Liver (tissue), 9 donors: ENCODE data around the gene ADAMTS16. TPM values are rescaled to one million over a fixed set of nuclear protein-coding genes. Genes with fewer than 3 reads are reported as not detected.

Experiments used
- DNase-seq: peaks from one replicate; pipeline ENCODE4 v3.0.0-alpha.2; 2017; ENCODE audit warnings: low spot score
- H3K27ac ChIP-seq, 2 donors: one replicate each; pipeline ENCODE4 v1.7.0; 2013; ENCODE audit warnings: inconsistent platforms in 2 of 2, low read length in 2 of 2, control low read depth in 1 of 2, low read depth in 1 of 2, mild to moderate bottlenecking in 1 of 2
- H3K27me3 ChIP-seq, 4 donors: one replicate each; pipeline versions ENCODE4 v1.6.1 to v1.7.0; 2013; ENCODE audit warnings: low read length in 3 of 4, inconsistent platforms in 1 of 4, mild to moderate bottlenecking in 1 of 4, moderate library complexity in 1 of 4; ENCODE audit not compliant: control insufficient read depth in 4 of 4, insufficient read depth in 4 of 4
- H3K36me3 ChIP-seq, 4 donors: one replicate each; pipeline versions ENCODE4 v1.6.1 to v1.7.0; 2013; ENCODE audit warnings: low read length in 3 of 4, mild to moderate bottlenecking in 3 of 4, low read depth in 1 of 4, moderate library complexity in 1 of 4; ENCODE audit not compliant: control insufficient read depth in 4 of 4, insufficient read depth in 3 of 4
- H3K4me1 ChIP-seq, 4 donors: one replicate each; pipeline versions ENCODE4 v1.6.1 to v1.7.0; 2013; ENCODE audit warnings: low read length in 3 of 4, mild to moderate bottlenecking in 3 of 4, moderate library complexity in 1 of 4; ENCODE audit not compliant: control insufficient read depth in 4 of 4, insufficient read depth in 4 of 4
- H3K4me3 ChIP-seq, 3 donors: one replicate each; pipeline versions ENCODE4 v1.6.1 to v1.7.0; 2013; ENCODE audit warnings: low read length in 3 of 3, control low read depth in 1 of 3, low read depth in 1 of 3, mild to moderate bottlenecking in 1 of 3
- H3K9ac ChIP-seq, 2 donors: one replicate each; pipeline ENCODE4 v1.7.0; 2013; ENCODE audit warnings: low read length in 2 of 2, mild to moderate bottlenecking in 2 of 2, moderate library complexity in 2 of 2, control low read depth in 1 of 2, low read depth in 1 of 2
- H3K9me3 ChIP-seq, 4 donors: one replicate each; pipeline versions ENCODE4 v1.6.1 to v1.7.0; 2013; ENCODE audit warnings: low read length in 3 of 4; ENCODE audit not compliant: control insufficient read depth in 4 of 4
- ATF3 ChIP-seq: IDR thresholded peaks from 2 replicates; pipeline ENCODE4 v1.6.1; 2016; ENCODE audit warnings: antibody characterized with exemption
- CTCF ChIP-seq: fragments of 150-350 bp; IDR thresholded peaks from 2 replicates; pipeline ENCODE4 v1.5.1; 2017; ENCODE audit warnings: improper control_type of control experiment, low read depth, low read length; ENCODE audit not compliant: missing input control
- EGR1 ChIP-seq, 2 donors: IDR thresholded peaks; 2 replicates each; pipeline ENCODE4 v1.6.1; 2016 to 2018; ENCODE audit warnings: antibody characterized with exemption in 2 of 2, low read depth in 2 of 2
- FOXA1 ChIP-seq: IDR thresholded peaks from 2 replicates; pipeline ENCODE4 v1.6.1; 2016; ENCODE audit warnings: antibody characterized with exemption
- FOXA2 ChIP-seq: IDR thresholded peaks from 2 replicates; pipeline ENCODE4 v1.6.1; 2016; ENCODE audit warnings: antibody characterized with exemption
- GABPA ChIP-seq, 2 donors: IDR thresholded peaks in 1 of 2; conservative IDR thresholded peaks in 1 of 2; 2 replicates each; pipeline ENCODE4 v1.6.1; 2016; ENCODE audit warnings: antibody characterized with exemption in 2 of 2, mild to moderate bottlenecking in 1 of 2, moderate library complexity in 1 of 2
- HNF4A ChIP-seq, 2 donors: conservative IDR thresholded peaks; 2 replicates each; pipeline ENCODE4 v1.6.1; 2016; ENCODE audit warnings: antibody characterized with exemption in 2 of 2, mild to moderate bottlenecking in 2 of 2
- HNF4G ChIP-seq: IDR thresholded peaks from 2 replicates; pipeline ENCODE4 v1.6.1; 2016; ENCODE audit warnings: antibody characterized with exemption
- JUND ChIP-seq, 2 donors: IDR thresholded peaks; 2 replicates each; pipeline ENCODE4 v1.6.1; 2016; ENCODE audit warnings: antibody characterized with exemption in 2 of 2
- MAX ChIP-seq: IDR thresholded peaks from 2 replicates; pipeline ENCODE4 v1.6.1; 2016; ENCODE audit warnings: antibody characterized with exemption
- NR2F2 ChIP-seq: IDR thresholded peaks from 2 replicates; pipeline ENCODE4 v1.6.1; 2016; ENCODE audit warnings: antibody characterized with exemption
- RAD21 ChIP-seq, 2 donors: IDR thresholded peaks; 2 replicates each; pipeline ENCODE4 v1.6.1; 2016; ENCODE audit warnings: antibody characterized with exemption in 2 of 2, mild to moderate bottlenecking in 2 of 2
- REST ChIP-seq: IDR thresholded peaks from 2 replicates; pipeline ENCODE4 v1.6.1; 2016; ENCODE audit warnings: antibody characterized with exemption, mild to moderate bottlenecking
- RXRA ChIP-seq, 2 donors: IDR thresholded peaks; 2 replicates each; pipeline ENCODE4 v1.6.1; 2017 to 2018; ENCODE audit warnings: antibody characterized with exemption in 2 of 2, mild to moderate bottlenecking in 1 of 2
- SP1 ChIP-seq: IDR thresholded peaks from 2 replicates; pipeline ENCODE4 v1.6.1; 2018; ENCODE audit warnings: antibody characterized with exemption, mild to moderate bottlenecking
- TAF1 ChIP-seq: conservative IDR thresholded peaks from 2 replicates; pipeline ENCODE4 v1.6.1; 2016; ENCODE audit warnings: antibody characterized with exemption, mild to moderate bottlenecking
- YY1 ChIP-seq: IDR thresholded peaks from 2 replicates; pipeline ENCODE4 v1.6.1; 2016; ENCODE audit warnings: antibody characterized with exemption, mild to moderate bottlenecking
- ZBTB33 ChIP-seq: IDR thresholded peaks from 2 replicates; pipeline ENCODE4 v1.6.1; 2016; ENCODE audit warnings: antibody characterized with exemption
- WGBS: extraction: QIAGEN DNeasy Blood & Tissue Kit; methylation state at CpG from one replicate; pipeline ENCODE4 v1.1.7; 2013; 5-methylcytosine and 5-hydroxymethylcytosine counted together
- polyA plus RNA-seq, 2 donors: library from polyadenylated mRNA; stranded (reverse) in 1 of 2; unstranded in 1 of 2; fragments of 200-250 nt in 1 of 2; fragments of >200 nt in 1 of 2; fragmentation: Nextera tagmentation in 1 of 2; extraction: Ambion mirVana in 1 of 2; gene quantifications; one replicate each; pipeline versions ENCODE4 v1.2.1 to v1.2.3, GENCODE V29; 2013 to 2015
- total RNA-seq, 2 donors: library from RNA; depleted of rRNA; stranded (reverse); fragments of >200 nt; gene quantifications; one replicate each; pipeline ENCODE4 v1.2.3, GENCODE V29; 2014
- donor health status: healthy.
- donor health status: healthy.
- donor health status: healthy.
- donor health status: healthy.
- donor health status: healthy.

Gene ADAMTS16
- total and polyA plus RNA-seq, 4 donors, result under 0.01 to 0.84 TPM; not detected in 2

- no peak overlapping the region for H3K27ac ChIP-seq
- H3K9ac ChIP-seq, result no peak overlapping the region
- H3K27me3 ChIP-seq, result no peaks in the 10 kb centered on the region
- H3K4me1 ChIP-seq, result no peaks in the 10 kb centered on the region
- DNase-seq, result no peak
- no peaks in the 10 kb centered on the region for H3K36me3 ChIP-seq
- WGBS, result 78% methylated on average over 4 of the region's 4 CpGs
- H3K9me3 ChIP-seq, result peaks cover 0 to 5% (median 1%) of the 10 kb centered on the region in 4 donors
- no peak overlapping the region for H3K4me3 ChIP-seq
- no peak for TF ChIP-seq HNF4A (conservative IDR thresholded peaks at IDR 0.05)
- TF ChIP-seq CTCF, result no peak
- TF ChIP-seq ATF3, result no peak
- TF ChIP-seq ZBTB33, result no peak
- TF ChIP-seq MAX, result no peak
- no peak for TF ChIP-seq HNF4G
- no peak for TF ChIP-seq FOXA1
- no peak for TF ChIP-seq RAD21 (IDR thresholded peaks at IDR 0.05)
- no peak for TF ChIP-seq JUND (IDR thresholded peaks at IDR 0.05)
- no peak for TF ChIP-seq RXRA (IDR thresholded peaks at IDR 0.05)
- no peak for TF ChIP-seq NR2F2
- TF ChIP-seq EGR1 (IDR thresholded peaks at IDR 0.05; ENCODE audit: low read depth in 2 of 2), result no peak
- no peak for TF ChIP-seq REST
- TF ChIP-seq YY1, result no peak
- no peak for TF ChIP-seq TAF1
- TF ChIP-seq GABPA (IDR thresholded peaks at IDR 0.05 in 1 of 2, conservative IDR thresholded peaks at IDR 0.05 in 1 of 2), result no peak
- TF ChIP-seq FOXA2, result no peak
- TF ChIP-seq SP1, result no peak
These were observed 36.9 kb upstream of the ADAMTS16 start for GRCh38 chr5:5103245-5103644.
